Middle frontal gyrus (tissue), 1 donor: Measurements from ENCODE around the gene GLRX5.

Source experiments
- DNase-seq: peaks from one replicate; pipeline ENCODE4 v3.0.0-alpha.2; 2015; ENCODE audit warnings: low spot score; ENCODE audit errors: extremely low spot score

Gene GLRX5

GRCh38 chr14:95515596-95516552, 19.0 kb upstream of the GLRX5 start:
- no peak for DNase-seq

- DNase-seq, result no peak
Observed at GRCh38 chr14:95516554-95517181, 18.2 kb upstream of the GLRX5 start, which contains the start of gene SYNE3. SYNE3 (minus strand) TSS chr14:95516650; CDS start chr14:95475821, 40,829 bp downstream.

- DNase-seq, result no peak
Observed at GRCh38 chr14:95518045-95518751, 16.7 kb upstream of the GLRX5 start.

- DNase-seq, result no peak
Observed at GRCh38 chr14:95519699-95520098, 15.2 kb upstream of the GLRX5 start.

GRCh38 chr14:95520346-95520745, 14.5 kb upstream of the GLRX5 start:
- DNase-seq, result no peak

GRCh38 chr14:95521001-95521400, 13.8 kb upstream of the GLRX5 start:
- no peak for DNase-seq

GRCh38 chr14:95522116-95522515, 12.7 kb upstream of the GLRX5 start:
- DNase-seq, result no peak

GRCh38 chr14:95522556-95522955, 12.3 kb upstream of the GLRX5 start:
- DNase-seq, result no peak

- DNase-seq, result no peak
Observed at GRCh38 chr14:95523051-95523814, 11.6 kb upstream of the GLRX5 start.

GRCh38 chr14:95523815-95524448, 10.9 kb upstream of the GLRX5 start:
- DNase-seq, result no peak

- no peak for DNase-seq
Observed at GRCh38 chr14:95524706-95525512, 9.9 kb upstream of the GLRX5 start.

GRCh38 chr14:95525999-95526398, 8.9 kb upstream of the GLRX5 start:
- no peak for DNase-seq

GRCh38 chr14:95526483-95527386, 8.1 kb upstream of the GLRX5 start:
- no peak for DNase-seq

- no peak for DNase-seq
Observed at GRCh38 chr14:95527387-95528002, 7.4 kb upstream of the GLRX5 start.

- no peak for DNase-seq
Observed at GRCh38 chr14:95529216-95529615, 5.6 kb upstream of the GLRX5 start.

- no peak for DNase-seq
Observed at GRCh38 chr14:95530473-95531276, 4.2 kb upstream of the GLRX5 start.

GRCh38 chr14:95531473-95531872, 3.4 kb upstream of the GLRX5 start:
- DNase-seq, result no peak

GRCh38 chr14:95531969-95532368, 2.9 kb upstream of the GLRX5 start:
- no peak for DNase-seq
